Right ventricle myocardium inferior (tissue), 1 donor: Measurements from ENCODE around the gene SYNE1. TPM values are rescaled to one million over a fixed set of nuclear protein-coding genes. Genes with fewer than 3 reads are reported as not detected.
"Not testable (repeated sequence)": the region's sequence is repeated elsewhere in the genome, so short reads cannot be mapped to it uniquely, and the experiment has no call there.

ENCODE experiments used
- ATAC-seq: fragments of 200-7000 bp; cut with Tn5 transposase; one replicate; pipeline ENCODE4 v1.9.1; 2020; ENCODE audit warnings: mild to moderate bottlenecking, moderate library complexity
- DNase-seq: peaks from one replicate; pipeline ENCODE4 v3.0.0; 2021; ENCODE audit errors: missing footprints
- intact Hi-C: fragments of 100-400 bp; cut with DNase I; formaldehyde crosslinking; loops from one replicate; pipeline ENCODE4 v1.11.0; 2022
- total RNA-seq: library from RNA; stranded (reverse); fragmentation: NEBNext Ultra II Directional; extraction: Animal tissue kit (Norgen Biotek cat#: 25700); gene quantifications from one replicate; pipeline ENCODE4 v1.2.1, GENCODE V29; 2021
- donor health status: DM: no; HTN: yes; CAD: no; lungs with severe emphysema.

Gene SYNE1
- total RNA-seq, 1 donor from 2014 or later: 84.2 TPM

DNA sequence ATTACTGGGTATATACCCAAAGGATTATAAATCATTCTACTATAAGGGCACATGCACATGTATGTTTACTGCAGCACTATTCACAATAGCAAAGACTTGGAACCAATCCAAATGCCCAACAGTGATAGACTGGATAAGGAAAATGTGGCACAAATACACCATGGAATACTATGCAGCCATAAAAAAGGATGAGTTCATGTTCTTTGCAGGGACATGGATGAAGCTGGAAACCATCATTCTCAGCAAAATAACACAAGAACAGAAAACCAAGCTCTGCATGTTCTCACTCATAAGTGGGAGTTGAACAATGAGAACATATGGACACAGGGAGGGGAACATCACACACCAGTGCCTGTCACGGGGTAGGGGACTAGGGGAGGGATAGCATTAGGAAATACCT, 123.0 kb downstream of the SYNE1 start:
- DNase-seq, ATAC-seq, intact Hi-C loops: not testable (repeated sequence)

DNA sequence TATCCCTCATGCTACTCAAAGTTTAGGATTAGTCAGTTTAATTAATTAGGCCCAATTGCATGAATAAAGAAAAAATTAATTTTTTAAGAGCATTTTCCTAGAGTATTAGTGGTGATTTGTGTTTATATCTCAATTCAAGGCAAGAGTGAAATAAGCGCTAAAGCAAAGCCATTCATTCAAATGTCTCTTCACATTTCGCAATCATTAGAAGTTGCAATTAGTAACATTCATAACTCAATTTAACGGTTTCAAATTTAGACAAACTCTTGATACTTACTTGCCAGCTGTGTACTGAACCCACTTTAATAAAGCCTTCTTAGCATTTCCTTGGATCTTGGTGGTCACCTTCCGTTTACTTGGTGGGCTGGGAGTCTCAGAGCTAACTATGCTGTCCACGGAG, 127.2 kb downstream of the SYNE1 start:
- intact Hi-C loops: no loop called here
- DNase-seq (no peak), ATAC-seq (no peak)

DNA sequence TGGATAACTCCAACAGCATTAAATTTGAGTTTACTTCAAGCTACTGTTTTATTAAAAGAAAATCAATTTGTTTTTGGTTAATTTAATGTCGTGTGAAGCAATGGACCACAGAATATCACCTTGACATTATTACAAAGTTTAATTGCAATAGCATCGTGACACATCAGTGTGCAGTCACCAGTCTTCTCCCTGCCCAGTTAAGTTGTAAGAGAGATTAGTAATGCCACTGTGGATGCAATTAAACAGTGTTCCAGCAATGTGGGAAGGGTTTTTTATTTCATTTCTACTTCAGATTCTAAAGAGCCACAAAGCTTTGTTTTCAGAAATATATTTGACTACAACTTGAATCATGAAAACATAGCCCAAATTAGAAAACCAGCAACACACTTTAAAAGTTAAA, 128.7 kb downstream of the SYNE1 start:
- DNase-seq (no peak), ATAC-seq (no peak)
- intact Hi-C loops: no loop called here

DNA sequence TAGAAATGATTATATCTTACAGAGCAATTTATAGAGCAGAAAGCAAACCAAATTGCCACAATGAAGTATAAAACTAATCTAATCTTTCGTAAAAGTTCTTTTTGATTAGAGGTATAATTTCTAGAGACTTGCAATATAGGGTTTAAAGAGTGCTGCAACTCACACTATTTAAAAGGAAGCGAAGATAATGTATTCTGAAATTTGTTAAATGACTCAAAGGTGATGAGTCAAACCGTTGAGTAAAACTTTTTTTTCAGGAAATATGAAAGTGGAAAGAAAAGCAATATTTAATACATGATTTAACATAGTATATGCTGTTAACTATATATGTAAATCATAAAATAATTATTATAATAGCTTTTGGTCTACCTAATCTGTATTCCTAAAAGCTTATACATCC, 133.6 kb downstream of the SYNE1 start:
- ATAC-seq (no peak), DNase-seq (no peak)
- intact Hi-C loops: no loop called here

DNA sequence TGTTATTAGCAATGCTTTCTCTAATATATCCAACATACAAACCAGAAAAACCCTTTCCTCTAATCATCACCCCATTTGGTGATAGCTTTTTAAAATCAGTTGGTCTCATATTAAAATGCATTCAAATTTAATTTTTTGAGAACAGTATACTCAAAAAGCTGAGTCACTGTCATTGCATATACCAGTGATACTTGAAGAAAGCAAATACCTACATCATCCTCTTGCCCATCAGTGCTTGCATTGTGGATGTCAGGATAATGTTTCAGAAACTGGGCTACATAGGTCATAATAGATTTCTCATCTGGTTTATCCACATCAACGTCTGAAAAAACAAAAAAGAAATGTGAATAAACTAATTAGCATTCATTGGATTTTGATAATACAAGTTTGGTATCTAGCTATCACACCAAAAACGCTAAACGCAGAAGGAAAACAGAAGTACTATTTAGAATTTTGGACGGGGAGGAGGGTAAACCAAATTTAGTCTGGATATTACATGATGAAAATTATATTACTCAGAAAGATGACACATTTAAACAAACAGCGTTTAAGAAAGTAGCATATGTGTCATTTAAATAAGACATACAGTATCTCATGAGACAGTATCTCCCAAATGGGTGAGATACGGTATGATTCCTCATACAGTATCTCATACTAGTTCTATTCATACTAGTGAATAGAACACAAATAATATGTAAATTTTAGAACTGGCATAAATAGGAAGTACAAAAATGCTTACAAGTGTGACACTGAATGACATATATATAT, 134.6 kb downstream of the SYNE1 start:
- no peak for ATAC-seq
- intact Hi-C loops: no loop called here
- DNase-seq: no peak

DNA sequence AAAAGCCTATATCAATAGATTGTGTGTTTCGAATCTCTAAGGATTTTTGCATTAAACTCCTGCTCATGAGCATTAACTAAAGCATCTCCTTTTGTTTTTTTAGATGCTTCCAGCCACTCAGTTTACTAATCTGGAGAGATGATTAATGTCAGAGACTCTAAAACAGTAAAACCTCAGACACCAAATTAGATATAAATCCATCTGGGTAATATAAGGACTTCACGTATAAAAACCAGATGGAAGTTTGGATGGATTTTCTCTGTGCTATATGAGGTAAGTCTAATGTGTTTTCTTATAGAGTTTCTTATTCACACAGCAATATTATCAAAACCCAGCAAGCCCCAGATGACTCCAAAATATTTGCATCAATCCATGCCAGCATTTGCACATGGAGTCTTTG, 137.2 kb downstream of the SYNE1 start:
- no peak for DNase-seq
- intact Hi-C loops: no loop called here
- no peak for ATAC-seq

DNA sequence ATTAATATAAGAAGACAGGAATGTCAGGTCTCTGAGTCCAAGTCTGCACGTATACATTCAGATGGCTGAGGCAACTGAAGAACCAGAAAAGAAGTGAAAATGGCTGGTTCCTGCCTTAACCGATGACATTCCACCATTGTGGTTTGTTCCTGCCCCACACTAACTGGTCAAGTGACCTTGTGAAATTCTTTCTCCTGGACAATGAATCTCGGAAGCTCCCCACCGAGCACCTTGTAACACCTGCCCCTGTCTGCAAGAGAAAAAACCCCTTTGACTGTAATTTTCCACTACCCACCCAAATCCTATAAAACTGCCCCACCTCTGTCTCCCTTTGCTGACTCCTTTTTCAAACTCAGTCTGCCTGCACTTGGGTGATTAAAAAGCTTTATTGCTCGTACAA, 140.4 kb downstream of the SYNE1 start:
- intact Hi-C loops: no loop called here
- ATAC-seq: no peak
- DNase-seq: no peak

DNA sequence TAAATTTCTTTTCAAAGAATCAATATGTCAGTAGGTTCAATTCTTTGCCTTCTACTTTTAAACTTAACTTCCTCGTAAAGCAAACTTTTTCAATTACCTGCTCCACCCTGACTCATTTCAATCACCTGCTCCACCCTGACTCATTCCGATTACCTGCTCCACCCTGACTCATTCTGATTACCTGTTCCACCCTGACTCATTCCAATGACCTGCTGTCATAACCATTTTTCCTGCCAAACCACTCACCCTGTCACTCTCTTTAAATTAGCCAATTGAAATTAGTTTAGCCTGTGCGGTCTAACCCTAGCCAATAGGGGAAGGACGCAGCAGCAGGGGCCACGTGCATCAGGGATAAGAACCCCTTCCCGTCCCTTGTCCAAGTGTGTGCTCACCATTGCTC, 141.7 kb downstream of the SYNE1 start:
- ATAC-seq, intact Hi-C loops, DNase-seq: not testable (repeated sequence)

DNA sequence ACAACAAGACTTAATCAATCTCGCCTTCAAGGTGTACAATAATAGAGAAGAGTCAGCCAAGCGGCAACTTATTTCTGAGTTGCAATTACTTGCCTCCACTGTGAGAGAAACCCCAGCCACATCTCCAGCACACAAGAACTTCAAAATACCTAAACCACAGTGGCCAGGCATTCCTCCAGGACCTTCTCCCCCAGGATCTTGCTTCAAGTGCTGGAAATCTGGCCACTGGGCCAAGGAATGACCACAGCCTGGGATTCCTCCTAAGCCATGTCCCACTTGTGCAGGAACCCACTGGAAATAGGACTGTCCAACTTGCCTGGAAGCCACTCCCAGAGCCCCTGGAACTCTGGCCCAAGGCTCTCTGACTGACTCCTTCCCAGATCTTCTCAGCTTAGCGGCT, 144.9 kb downstream of the SYNE1 start:
- not testable (repeated sequence) for DNase-seq

DNA sequence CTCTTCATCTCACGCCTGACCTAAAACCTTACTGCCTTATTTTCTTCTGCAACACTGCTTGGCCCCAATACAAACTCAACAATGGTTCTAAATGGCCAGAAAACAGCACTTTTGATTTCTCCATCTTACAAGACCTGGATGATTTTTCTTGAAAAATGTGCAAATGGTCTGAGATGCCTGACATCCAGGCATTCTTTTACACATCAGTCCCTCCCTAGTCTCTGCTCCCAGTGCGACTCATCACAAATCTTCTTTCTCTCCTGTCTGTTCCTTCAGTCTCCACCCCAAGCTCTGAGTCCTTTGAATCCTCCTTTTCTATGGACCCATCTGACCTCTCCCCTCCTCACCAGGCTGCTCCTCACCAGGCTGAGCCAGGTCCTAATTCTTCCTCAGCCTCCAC, 145.7 kb downstream of the SYNE1 start:
- ATAC-seq, intact Hi-C loops, DNase-seq: not testable (repeated sequence)

More for the DNA sequence above, 144.9 kb downstream of the SYNE1 start:
- intact Hi-C loops, ATAC-seq: not testable (repeated sequence)

DNA sequence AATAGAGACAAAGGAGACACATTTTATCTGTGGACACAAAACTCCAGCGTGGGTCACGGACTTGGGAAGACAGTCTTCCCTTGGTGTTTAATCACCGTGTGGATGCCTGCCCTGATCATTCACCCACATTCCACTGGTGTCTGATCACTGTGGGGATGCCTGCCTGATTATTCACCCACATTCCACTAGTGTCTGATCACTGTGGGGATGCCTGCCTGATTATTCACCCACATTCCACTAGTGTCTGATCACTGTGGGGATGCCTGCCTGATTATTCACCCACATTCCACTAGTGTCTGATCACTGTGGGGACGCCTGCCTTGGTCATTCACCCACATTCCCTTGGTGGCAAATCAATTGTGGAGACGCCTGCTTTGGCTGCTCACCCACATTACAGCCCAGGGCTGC, 146.2 kb downstream of the SYNE1 start:
- ATAC-seq, intact Hi-C loops, DNase-seq: not testable (repeated sequence)

DNA sequence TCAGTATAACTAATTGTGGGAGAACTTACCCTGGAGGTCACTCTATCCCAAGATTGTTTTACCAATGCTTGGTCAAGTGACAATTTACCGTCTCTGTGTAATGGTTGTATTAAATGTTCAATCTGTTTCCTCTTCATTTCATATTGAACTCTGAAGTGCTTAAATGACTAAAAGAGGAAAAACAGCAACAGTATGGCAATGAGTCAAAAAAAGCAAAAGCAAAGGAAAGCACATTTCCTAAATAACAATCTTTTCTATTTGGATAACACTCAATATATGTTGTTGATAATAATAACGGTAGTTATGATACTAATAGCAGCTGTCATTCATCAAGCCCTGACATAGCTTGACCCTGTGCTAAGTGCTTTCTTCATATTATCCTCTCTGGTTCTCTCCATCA, 152.4 kb downstream of the SYNE1 start:
- DNase-seq (no peak), ATAC-seq (no peak)
- intact Hi-C loops: loop anchor here (10.0 kb wide), 1 partner anchor 160 kb away; no protein-coding TSS in a partner anchor

DNA sequence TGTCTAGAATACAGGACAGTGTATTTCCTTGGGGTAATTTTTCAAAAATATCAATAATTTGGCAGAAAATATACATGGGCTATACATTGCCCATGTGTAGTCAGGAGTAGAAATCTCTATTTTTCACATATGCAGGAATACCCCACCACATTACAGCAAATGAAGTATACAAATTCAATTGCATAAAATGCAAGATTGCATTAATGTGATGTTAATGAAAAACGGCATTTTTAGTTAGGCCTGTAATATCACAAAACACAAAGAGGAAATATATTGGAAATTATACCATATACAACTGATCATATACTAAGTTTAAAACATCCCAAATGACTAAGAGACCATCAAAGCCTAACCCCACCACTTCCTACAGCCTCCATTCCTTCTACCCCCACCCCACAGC, 154.9 kb downstream of the SYNE1 start:
- intact Hi-C loops: loop anchor here (10.0 kb wide), 1 partner anchor 163 kb away; no protein-coding TSS in a partner anchor
- DNase-seq: no peak
- no peak for ATAC-seq

DNA sequence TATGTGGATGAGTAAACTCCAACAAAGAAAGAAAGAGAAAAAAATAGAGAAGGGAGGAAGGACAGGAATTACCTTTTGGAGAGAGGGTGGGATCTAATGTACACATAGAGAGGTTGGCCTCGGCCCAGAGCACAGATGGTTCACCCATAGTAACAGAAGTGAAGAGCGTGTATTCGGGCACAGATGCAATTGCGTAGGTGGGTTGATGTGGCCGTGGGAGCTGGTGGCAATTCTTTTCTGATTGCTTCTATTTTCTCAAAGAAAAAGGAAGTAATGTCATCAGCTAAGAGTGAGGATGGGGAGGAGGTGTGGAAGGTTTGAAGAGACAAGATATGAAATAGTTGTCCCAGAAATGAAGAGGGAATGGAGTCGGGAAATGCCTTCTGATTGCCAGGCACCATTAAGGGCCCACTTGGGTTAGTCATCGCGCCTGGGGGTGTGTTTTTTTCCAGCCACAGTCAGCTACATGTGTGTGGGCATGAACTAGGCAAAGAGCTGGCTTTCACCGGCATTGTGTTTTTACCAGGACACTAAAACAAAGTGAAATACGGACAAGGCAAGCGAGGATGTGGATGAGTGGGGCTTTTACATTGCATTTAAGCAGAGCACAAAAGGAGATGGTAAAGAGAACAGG, 158.7 kb downstream of the SYNE1 start:
- intact Hi-C loops: no loop called here
- no peak for ATAC-seq
- no peak for DNase-seq

DNA sequence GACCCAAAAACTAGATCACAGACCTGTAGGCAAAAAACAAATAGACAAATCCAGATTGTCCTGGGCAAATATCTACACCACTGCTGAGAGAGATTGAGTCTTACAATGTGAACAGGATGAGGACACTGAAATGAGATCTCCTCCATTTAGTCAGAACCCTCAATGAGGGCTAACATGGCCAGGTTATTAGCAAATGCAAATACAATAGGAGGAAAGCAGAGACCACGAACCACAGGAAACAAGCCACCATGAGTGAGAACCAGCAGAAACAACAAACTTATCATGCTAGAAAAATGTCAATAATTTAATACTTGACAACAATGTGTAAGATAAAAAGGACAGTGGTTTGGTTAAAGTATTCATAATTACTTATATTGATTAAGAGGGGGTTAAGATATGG, 162.8 kb downstream of the SYNE1 start:
- intact Hi-C loops: no loop called here
- ATAC-seq (no peak), DNase-seq (no peak)

DNA sequence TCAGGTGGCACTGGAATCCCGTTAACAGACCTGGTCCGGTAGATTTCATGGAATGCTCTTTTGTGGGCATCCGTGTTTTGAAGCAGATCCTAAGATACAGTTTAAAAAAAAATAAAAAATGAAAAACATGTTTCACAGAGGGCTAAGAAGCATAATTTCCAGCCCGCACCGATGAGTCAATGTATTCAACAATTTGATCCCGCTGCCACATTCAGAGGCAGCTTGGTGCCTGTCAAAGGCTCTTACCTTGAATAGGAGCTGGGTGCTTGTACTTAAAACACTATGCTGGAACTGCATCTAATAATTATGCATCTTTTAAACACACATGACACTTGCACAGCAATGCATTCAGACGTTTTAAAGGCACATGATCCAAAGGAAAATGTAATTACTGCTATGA, 164.8 kb downstream of the SYNE1 start:
- no peak for ATAC-seq
- DNase-seq: no peak
- intact Hi-C loops: no loop called here

DNA sequence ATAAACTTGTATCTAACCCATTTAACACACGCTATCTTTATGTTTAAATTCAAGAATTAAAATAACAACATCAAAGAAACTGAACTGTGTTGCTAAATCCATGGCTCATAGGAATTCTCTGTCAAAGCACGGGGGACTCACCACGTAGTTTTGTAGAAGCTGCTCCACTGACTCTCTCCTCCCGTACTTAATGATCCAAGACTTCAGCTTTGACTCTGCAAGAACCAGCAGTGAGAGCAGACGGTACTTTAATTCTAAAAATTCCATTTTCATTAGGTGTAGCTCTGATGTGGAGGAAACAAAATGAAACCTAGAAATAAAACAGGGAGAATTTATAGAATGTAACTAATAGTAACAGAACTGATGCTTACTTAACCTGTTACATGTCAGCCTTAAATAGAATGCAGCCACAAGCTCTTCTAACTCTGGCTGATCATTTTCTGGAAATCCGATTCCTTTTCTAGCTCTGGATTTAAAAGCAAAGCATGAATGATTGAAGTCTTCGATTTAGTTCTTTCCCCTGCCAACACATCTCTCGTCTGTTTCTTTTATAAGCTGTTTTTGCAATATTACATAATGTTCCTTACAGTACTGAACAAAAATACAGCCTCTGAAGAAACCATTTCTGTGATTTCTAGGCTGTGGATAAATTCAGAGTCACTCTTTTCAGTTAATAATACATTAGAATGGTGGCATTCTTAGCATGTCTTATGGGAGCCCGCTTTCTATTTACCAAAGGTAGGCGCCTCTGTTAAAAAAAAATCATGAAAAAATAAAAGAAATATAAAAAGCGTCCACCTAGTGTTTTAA, 165.5 kb downstream of the SYNE1 start:
- ATAC-seq (no peak), DNase-seq (no peak)
- intact Hi-C loops: no loop called here

DNA sequence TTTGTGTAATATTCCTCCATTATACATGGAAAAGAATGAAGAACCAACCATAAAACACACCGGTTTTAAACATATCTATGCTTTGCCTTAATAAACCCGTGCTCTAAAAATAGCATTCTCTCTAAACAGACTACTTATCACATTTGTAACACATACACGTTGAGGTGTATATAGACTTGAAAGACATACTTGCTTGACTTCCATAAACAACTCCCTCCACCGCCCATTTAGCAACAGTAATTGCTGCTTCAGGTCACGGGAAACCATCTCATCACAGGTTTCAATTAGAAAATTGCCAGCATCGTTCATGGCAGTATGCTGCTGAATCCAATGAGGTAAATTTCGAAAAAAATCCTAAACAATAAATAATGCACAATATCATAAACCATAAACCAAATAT, 174.0 kb downstream of the SYNE1 start:
- no peak for ATAC-seq
- intact Hi-C loops: no loop called here
- DNase-seq: no peak

DNA sequence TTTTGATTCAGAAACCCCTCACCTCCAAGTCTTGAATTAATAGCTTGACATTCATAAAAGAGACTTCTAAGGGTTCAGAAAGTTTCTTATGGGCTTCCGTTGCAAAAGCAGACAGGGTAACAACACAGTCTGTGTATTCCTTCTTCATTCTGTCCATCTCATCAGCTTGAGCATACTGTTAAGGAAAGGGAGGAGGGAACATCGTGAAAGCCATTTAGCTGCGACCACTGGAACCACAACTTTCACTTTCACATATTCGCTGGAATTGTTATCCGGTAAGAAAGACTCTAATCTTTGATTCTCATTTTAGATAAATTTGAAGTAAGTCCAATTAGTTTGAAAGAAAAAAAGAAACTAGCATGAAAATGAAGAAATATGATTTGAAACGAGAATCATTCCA, 174.4 kb downstream of the SYNE1 start:
- intact Hi-C loops: no loop called here
- ATAC-seq (no peak), DNase-seq (no peak)

DNA sequence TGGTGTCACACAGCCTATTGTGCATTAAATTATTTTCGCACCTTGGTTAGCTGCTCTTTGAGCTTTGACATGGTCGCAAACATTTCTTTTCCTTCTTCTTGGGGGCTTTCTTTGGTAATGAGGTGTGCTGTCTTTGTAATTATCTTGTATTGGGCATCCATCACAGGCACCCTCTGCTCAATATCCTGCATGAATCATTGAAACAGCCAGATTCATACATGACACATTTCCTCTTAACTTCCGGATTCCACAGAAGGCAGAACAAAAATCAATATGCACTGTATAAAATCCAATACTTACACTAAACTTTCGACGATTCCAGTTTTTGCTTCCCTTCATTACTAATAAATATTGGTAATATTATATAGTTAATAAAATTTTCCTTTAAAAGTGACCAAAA, 175.6 kb downstream of the SYNE1 start:
- DNase-seq (no peak), ATAC-seq (no peak)
- intact Hi-C loops: no loop called here
